NCI-H345 treated with DMSO at 0.1 percent for 48 hours (cell line): ENCODE measurements around the gene CELF4.

Source experiments
- DNase-seq: peaks from one replicate; lab custom pipeline; 2025; ENCODE audit not compliant: unreplicated experiment; lab: John Stamatoyannopoulos, UW

The CELF4 gene

DNA sequence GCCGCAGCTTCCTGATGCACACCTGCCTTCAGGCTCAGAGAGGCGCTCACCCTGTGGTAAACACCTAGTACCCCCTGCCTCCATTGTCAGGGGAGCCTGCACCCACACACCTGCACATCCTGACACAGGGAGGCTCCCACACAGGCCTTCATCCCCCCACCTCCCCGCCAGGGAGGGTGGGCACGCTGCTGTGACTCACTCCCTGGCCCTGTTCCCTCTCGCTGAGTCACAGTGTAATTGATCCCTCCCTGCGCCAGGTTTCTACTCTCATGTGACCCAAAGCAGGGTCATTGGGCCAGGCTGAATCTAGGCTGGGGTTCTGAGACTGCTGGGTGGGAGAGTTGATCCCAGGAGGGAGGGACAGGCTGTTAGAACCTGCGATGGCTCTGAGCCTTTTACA is 8.5 kb upstream of the CELF4 start:
- DNase-seq: no peak

DNA sequence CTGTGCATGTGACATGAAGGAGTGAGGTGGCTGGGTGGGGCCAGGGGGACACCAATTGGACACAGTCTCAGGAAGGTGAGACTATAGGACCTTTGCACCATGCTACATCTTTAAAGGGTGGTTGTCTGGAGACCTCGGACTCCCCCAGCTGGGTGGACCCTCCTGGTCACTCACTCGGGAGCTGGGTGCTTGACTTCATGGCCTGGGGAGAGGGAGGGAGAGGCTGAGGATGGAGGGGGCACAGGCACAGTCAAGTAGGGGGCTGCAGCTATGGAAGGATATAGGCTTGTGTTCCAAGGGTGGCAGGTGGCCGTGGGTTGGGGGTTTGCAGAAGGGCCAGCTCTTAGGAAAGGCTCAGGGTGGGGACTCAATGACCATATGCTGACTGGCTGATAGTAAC is 7.1 kb upstream of the CELF4 start:
- DNase-seq: no peak

DNA sequence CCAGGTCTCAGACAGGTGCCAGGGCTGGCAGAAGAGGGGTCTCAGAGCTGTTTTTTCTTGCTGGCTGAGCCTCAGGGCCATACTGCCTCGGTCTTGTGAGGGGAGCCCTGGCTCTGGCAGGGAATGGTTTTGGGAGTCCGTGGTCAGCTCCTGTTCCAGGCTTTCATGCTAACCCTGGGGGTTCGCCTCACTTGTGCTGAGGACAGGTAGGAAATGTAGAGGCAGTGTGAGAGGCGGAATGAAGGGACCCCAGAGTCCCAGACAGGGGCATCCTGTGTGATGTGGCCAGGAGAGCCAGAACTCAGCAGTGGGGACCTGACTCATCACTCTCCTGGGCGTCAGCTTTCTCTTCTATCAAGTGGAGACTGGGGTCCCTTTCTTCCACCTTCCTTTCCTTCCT is 5.7 kb upstream of the CELF4 start:
- no peak for DNase-seq

DNA sequence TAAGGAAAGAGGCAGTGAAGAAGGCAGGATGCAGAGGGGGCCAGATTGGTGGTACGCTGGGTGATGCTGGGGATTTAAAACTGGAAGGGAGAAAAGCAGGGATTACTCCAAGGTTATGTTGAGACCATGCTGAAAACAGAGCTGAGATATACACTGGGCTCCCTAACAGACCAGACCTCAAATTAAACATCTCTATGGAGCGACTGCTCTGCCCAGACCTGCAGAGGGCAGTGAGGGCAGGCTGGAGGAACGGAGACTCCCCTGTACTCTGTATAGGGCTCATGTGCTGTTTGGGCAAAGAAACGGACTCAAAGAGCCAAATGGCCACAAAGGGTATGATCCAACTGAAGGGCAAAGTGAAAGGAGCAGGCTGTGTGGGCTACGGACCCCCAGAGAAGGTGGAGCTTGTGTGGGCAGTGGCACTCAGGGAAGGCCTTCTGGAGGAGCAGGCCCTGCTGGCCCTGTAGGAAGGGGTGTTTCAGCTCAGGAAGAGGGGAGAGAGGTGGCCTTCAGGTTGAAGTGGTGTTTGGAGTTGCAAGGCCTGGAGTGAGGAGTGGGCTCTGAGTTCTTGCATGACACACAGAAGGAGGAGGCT is 4.8 kb upstream of the CELF4 start:
- no peak for DNase-seq

DNA sequence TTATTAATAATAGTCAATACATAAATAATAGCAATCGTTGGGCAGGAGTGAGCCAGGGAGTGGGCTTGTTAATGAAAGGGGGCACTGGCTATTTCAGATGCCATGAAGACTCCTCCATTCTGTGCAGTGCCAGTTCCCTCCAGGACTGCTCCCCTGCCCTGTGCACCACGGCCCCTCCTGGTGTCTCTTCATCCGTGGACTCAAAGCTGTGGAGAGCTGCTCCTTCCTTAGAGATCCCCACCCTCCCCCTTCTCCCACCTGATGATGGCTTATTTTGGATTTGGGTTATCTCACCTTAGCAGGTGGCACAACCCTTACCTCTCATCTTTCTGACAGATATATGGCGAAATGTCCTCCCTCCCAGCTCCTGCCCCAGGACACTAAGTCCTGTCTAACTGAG is 3.1 kb upstream of the CELF4 start:
- DNase-seq: no peak

DNA sequence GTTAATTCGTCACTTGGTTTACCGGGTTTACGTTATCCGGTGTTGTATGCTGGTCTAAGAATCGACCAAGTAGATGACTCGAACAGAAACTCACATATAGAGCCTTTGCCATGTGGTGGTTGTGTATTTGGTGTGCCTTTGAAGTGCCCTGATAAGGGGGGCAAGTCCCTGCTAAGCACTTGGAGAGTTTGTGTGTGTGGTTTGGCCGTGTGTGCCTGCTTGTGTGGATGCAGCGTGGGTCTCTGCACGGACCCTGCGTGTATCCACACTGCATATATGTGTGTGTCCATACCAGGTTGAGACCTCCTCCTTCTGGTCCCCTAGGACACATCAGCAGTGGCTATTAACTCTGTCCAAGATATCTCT is 2.4 kb upstream of the CELF4 start:
- no peak for DNase-seq

DNA sequence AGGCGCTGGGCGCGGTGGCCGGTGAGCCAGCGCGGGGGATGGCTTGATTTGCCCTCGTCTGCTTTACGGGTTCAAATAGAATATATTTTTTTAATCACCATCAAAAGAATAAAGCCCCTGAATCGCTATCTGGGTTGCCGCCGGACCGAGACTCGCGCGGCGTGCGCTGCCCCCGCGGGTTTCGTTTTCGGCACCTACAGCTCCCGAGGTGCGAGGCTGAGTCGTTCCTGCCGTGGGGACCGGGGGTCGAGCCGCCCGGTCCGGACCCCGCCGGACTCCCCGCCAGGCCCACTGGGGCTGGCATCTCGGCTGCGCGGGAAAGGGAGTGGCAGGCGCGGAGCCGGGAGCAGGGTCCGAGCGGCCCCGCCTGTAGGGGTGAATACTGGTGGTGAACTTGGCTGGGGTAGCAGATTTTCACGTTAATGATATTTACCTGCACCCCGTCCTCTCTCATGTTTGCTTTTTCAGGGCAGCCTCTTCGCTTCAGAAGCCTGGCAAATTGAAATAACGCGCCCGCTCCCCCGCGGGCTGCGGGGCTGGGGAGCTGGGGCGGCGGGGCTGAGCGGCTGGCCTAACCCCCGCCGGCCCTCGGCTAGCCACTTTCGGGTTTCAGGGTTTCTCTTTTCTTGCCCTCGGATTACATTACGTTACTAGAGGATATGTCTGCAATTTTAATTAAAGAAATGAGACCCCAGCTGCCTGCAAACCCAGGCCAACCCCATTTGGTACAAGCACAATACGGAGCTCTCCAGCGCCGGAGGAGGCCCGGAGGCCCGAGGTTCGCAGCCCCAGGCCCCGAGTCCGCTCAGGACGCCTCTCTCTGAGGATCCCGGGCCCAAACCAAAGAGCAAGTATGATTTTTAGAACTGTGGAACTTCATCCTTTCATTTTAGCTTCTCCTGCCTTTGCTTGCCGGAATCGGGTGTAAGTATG is 1.7 kb upstream of the CELF4 start:
- peak; percentile 40 for DNase-seq

DNA sequence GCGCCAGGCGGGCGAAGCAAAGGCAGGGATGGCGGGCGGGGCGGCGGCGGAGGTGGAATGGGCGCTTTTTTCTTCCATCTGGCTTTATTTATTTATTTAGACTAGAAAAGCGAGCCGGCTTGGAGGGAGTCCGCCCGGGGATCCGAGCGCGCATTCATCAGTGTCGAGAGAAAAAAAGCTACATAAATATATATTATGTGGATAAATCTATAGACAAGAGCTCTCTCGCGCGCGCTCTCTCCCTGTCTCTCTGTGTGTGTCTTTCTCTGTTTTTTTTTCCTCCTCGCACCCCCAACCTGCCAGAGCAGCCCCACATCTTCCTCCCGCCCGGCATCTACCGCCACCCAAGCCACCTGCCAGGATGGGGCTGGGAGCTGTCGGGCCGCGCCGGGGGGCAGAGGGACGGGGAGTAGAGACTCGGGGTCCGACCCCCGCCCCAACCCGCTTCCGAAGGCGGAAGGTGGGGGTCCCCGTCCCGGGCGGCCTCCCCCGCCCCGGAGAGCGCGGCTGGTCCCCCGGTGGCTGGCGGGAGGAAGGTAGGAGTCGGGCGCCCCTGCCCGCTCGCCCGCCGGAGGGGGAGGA is 972 bp upstream of the CELF4 start:
- DNase-seq: no peak

DNA sequence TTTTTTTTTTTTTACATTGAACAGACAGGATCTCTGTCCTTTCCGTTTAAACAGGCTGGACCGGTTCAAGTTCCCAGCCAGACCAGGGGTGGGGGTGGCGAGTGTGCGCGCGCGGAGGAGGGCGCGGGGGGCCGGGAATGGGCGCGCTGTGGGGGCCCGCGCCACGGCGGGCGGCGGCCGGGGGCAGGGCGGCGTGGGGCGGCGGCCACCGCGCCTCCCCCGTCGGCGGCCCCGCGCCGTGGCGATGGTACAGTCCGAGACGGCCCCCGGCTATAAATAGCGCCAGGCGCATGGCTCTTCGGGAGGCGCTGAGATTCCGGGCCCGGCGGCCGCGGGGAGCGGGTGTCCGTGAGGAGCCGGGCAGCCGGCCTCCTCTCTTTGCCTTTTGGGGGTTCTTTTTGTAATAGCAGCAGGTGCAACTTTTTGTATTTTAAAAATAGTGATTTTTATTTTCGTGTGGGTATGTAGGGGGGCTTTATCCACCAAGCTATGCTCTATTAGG is 430 bp upstream of the CELF4 start:
- peak; percentile 88 for DNase-seq

DNA sequence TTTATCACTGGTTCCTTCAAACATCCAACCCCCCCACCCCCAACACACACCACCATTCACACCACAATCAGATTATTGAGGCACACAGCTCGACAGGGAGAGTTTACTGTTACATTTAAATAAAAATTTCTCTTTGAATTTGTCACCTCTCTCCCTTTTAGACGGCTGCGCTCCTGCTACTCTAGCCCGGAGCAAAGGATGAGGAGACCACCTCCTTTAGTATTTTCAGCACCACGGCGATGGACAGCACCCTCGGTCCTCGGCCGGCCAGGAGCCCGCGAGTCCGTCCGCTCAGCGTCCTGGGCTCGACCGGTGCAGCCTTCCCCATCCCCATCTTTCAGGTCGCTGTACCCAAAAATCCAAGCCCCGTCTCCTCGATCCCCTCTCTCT is 892 bp downstream of the CELF4 start:
- no peak for DNase-seq

DNA sequence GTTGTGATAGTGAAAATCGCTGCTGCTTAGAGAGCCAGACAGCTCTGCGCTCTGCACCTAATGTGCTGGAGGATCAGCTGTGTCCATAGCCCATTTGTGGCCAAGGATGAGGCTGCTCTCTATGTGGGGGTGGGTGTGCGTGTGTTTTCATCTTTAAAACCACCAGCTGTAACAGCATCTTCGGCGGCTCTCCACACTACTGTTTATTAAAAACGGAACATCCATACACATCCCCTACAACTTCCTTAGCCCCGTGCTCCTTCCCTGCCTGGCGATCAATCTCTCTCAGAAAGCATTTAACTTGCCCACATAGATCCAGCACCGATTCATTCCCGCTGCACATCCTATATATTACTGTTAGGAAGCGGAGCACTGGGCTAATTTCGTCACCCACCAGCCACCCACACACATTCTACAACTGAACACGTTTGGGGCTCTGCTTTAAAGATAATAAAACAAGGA is 1.6 kb downstream of the CELF4 start:
- no peak for DNase-seq

DNA sequence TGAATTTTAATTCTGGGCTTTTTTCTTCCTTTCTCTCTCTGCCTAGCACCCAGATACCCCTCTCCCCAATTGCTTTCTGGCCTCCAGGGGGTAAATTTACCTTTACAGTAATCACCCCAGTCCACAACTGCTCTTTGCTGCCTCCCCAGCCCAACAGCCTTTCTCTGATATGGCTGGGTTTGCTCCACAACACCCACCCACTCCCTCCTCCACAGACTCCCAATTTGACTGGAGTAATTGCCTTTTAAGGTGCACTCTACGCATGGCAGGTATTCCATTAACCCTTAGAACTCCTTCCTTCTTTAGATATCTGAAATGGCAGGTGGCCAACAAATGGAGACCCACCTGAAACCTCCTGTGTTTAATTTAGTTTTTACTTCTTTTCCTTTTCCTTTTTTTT is 3.6 kb downstream of the CELF4 start:
- no peak for DNase-seq

DNA sequence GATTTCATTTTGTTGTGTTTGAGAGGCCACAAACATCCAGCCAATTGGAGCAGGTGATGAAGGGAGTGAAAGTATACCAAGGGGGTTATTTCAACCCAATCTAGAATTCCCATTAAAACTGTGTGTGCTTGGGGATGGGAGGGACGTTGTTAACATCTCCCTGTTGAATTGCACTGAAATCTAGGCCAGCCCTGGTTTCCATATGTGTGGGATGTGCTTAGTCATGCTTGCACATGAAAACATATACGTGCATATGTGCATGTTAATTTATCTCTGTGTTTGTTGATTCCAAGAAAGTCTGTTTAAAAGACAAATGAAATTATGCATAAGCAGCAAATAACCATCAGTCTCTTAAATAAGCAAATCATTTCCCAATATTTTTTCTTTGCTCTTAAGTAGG is 5.6 kb downstream of the CELF4 start:
- DNase-seq: no peak

DNA sequence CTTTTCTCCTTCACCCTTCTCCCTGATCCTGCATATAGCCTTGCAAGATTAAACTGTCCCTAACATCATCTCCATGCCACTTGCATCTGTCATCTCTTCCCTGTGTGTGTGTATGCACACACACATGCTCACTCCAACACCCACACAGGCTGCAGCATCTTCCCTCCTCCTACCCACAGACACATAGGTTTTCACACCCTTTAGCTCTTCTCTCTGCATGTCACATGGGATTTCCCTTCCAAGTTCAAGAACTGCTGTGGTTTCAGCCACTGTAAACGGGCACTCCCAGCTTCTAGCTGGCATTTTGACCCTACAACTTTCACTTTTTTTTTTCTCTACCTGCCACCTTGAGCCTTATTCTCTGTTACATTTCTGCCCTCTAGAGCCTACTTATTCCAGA is 6.4 kb downstream of the CELF4 start:
- no peak for DNase-seq

DNA sequence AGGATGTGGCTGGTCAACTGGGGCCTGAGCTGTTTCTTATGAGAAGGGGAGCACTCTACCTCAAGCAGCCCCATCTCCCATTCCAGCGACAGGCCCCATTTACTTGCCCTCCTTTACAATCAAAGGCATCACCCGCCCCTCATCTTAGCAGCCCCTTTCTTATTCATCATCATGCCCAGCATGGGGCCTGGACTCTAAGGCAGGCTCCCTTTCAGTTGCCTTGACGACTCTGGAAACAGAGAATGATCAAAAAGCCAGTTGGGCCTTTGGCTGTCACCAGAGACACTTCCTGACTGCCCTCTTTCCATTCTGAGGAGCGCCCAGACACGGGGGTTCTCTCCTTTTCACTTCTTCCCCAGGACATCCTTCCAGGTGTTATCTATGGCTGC is 11.2 kb downstream of the CELF4 start:
- DNase-seq: no peak

DNA sequence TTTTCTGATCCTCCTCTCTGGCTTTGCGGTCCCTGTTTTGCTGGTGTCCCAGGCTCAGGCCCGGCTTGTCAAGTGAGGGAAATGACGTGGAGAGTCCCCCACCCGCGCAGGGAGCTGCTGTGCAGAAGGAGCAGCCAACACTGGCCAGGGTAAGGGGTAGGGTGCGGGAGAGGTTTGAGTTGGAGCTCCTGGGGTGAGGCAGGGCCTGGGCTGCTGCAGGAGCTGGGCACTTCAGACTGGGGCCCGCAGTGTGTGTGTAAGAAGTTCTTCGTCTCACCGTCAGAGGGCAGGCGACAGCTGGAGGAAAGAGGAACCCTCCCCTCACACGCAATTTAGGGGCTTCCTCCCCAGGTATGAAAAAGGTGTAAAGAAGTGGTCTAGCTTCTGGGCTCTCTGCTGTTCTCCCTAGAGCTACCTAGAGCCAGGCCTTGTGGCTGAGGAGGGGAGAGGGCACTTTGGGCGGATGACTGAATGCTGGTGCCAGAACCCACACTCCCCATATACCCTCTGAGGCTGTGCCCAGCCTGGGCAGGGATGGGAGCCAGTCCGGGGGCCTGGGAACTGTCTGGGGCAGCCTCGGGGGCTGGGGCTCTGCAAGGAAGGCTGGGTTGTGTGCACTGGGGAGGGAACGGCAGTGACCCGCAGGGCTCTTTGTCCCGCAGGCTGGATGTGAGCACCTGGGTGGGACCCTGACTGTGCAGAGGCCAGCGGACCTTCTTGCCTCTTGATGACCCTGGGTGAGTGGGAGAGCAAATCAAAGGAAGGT is 11.8 kb downstream of the CELF4 start:
- no peak for DNase-seq

DNA sequence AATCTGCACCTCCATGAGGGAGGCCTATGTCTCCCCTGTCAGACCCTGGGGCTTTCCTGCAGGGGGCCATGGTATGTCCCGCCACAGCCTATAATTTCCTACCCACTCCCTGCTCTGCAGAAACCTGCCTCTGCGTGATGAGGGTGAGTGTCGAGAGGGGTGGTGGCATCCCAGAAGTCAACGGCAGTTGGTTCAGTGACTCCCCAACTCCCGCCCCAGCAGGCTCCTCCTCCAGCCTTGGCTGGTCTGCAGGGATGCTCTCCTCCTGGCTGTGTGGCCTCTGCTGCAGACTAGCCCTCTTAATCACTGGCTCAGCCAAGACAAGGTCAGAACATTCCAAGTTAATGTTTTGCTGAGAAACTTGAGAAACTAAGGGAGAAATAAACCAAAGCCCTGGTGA is 13.3 kb downstream of the CELF4 start:
- DNase-seq: no peak

DNA sequence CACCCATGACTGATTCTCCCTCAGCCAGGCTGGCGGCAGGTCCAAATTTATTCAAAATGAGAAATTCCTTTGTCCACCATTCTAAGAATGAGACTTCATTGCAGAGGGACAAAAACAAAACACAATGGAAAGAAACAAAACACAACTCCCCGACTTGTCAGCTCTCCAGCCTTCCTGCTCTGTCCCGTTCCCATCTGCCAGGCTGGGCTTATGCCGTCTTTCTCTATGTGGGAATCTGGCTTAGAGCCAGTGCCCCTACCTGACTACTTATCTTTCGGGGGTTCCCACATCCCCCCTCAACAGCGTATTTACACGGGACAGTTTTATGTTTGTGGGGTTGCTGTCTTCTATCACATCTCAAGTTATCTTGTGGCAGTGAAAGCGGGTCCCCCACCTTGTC is 13.8 kb downstream of the CELF4 start:
- DNase-seq: no peak

DNA sequence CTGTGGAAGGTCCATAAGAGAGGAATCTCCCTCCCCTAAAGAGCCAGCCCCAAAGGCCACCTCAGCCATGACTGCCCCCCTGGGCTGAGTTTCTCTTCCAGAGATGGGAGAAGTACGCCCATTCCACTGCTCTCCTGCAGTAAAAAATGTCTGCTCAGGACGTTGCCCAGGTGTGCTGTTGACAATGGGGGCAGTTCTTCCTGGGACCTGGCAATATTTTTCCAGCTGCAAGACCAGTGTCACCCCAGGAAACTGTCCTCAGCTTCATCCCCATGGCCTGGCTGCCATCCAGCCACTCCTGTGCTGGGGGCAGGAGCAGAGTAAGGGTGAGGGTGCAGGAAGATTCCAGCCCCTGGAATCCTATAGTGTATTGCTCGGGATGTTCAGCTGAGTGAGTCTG is 14.3 kb downstream of the CELF4 start:
- DNase-seq: no peak

DNA sequence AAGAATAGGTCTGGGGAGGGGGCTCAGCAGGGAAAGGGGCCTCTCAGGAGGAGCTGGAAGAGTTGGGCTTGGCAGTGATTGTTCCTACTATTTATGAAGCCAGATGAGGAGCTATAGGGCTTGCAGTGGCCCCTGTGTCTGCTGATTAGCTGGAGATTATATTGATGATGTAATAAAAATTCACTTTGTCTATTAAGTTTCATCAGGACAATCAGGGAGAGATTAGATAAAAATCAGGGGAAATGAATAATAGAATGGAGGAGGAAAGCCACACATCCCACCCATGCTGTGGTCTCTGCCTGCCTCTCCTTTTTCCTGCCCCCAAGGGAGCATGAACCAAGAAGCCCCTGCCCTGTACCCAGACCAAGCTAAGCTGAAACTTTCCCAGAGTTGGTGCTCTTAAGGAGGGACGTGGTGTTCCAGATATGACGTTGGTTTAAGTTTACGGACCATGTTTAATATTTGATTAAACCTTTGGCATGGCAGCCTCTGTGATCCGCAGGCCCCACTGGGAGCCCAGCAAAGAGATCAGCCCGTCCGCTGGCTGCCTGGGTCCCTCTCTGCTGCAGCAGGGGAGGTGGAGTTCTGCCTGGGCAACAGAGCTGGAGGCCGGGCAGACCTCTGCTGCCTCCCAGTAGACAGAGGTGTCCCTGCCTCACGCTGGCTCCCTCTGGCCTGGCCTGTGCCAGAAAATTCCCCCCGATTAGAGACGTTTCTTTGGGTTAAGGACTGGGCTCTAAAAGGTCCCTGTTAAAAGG is 15.3 kb downstream of the CELF4 start:
- DNase-seq: no peak
